ENCODE data around the gene RUSF1. TPM values are rescaled to one million over a fixed set of nuclear protein-coding genes. Genes with fewer than 3 reads are reported as not detected.

The RUSF1 gene
- polyA plus RNA-seq, 1 of the 3 experiments (the other 2 are of a cell fraction) = 36.5 TPM

DNA sequence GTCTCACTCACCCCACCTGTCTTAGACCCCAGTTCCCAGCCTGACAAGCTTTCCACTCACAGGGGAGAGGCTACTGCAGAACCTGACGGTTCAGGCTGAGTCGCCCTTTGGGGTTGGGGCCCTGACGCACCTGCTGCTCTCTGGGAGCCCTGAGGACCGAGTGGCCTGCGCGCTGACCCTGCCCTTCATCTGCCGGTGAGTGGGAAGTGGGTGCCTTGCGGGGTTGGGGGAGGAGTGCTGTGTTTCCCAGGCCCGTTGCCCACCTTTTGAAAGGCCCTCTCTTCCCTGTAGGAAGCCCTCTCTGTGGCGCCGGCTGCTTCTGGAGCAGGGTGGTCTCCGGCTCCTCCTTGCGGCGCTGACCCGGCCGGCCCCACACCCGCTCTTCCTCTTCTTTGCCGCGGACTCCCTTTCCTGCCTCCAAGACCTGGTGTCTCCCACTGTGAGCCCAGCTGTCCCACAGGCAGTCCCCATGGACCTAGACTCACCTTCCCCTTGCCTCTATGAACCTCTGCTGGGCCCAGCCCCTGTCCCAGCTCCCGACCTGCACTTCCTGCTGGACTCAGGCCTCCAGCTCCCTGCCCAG is 42.3 kb downstream of the RUSF1 start:
- DNase-seq = no peak
- ChIA-PET POLR2A (no interaction called here), CTCF (no interaction called here)
- Histone ChIP-seq H3K27ac (ENCODE audit: low read depth in 2 of 2, low read length in 1 of 2) (no peak overlapping the region), H2AFZ (ENCODE audit: low read depth) (no peak overlapping the region), H4K20me1 (ENCODE audit: insufficient read depth) (no peaks in the 10 kb centered on the region), H3K4me1 (ENCODE audit: control insufficient read depth in 1 of 2, insufficient read depth in 2 of 2, low read depth in 1 of 2, low read length in 1 of 2) (no peaks in the 10 kb centered on the region; a peak in 1 of 4 replicates), H3K79me2 (ENCODE audit: insufficient read depth) (peaks cover 11% of the 10 kb centered on the region), H3K4me2 (no peak overlapping the region), H3K9me2 (no peaks in the 10 kb centered on the region), H3K9ac (no peak overlapping the region), H3K36me3 (replicated peaks in 1 of 2; ENCODE audit: control insufficient read depth in 1 of 2, insufficient read depth in 2 of 2, low read length in 1 of 2) (peaks cover 0 to 19% of the 10 kb centered on the region in 2 experiments), H3F3A (replicated peaks; ENCODE audit: insufficient read depth) (peaks cover 6% of the 10 kb centered on the region), H3K27me3 (ENCODE audit: insufficient read depth) (no peaks in the 10 kb centered on the region), H3K9me3 (no peaks in the 10 kb centered on the region), H3K4me3 (ENCODE audit: low read depth in 2 of 2, low read length in 1 of 2) (no peak overlapping the region)
- WGBS (ENCODE audit: low lambda C conversion rate) = 92% methylated on average over 14 of the region's 20 CpGs
- no peak for TF ChIP-seq FOXJ3 (CRISPR knock-in tag; IDR thresholded peaks at IDR 0.05)
- TF ChIP-seq RFX5 (IDR thresholded peaks at IDR 0.05; ENCODE audit: low read length) = no peak
- no peak for TF ChIP-seq RAD21 (IDR thresholded peaks at IDR 0.05; ENCODE audit: low read length)
- TF ChIP-seq YY1 (IDR thresholded peaks at IDR 0.05; ENCODE audit: low read depth) = no peak
- no peak for TF ChIP-seq EP300 (IDR thresholded peaks at IDR 0.05; ENCODE audit: borderline replicate concordance in 1 of 2, low read depth in 1 of 2, low read length in 1 of 2)
- no peak for TF ChIP-seq FOXM1 (IDR thresholded peaks at IDR 0.05; ENCODE audit: low read depth)
- TF ChIP-seq, protein P1, sequence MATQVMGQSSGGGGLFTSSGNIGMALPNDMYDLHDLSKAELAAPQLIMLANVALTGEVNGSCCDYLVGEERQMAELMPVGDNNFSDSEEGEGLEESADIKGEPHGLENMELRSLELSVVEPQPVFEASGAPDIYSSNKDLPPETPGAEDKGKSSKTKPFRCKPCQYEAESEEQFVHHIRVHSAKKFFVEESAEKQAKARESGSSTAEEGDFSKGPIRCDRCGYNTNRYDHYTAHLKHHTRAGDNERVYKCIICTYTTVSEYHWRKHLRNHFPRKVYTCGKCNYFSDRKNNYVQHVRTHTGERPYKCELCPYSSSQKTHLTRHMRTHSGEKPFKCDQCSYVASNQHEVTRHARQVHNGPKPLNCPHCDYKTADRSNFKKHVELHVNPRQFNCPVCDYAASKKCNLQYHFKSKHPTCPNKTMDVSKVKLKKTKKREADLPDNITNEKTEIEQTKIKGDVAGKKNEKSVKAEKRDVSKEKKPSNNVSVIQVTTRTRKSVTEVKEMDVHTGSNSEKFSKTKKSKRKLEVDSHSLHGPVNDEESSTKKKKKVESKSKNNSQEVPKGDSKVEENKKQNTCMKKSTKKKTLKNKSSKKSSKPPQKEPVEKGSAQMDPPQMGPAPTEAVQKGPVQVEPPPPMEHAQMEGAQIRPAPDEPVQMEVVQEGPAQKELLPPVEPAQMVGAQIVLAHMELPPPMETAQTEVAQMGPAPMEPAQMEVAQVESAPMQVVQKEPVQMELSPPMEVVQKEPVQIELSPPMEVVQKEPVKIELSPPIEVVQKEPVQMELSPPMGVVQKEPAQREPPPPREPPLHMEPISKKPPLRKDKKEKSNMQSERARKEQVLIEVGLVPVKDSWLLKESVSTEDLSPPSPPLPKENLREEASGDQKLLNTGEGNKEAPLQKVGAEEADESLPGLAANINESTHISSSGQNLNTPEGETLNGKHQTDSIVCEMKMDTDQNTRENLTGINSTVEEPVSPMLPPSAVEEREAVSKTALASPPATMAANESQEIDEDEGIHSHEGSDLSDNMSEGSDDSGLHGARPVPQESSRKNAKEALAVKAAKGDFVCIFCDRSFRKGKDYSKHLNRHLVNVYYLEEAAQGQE (IDR thresholded peaks at IDR 0.05; ENCODE audit: low read depth, low read length) = no peak
- TF ChIP-seq GABPA (IDR thresholded peaks at IDR 0.05; ENCODE audit: low read depth) = no peak
- no peak for TF ChIP-seq GATA2 (CRISPR knock-in tag; IDR thresholded peaks at IDR 0.05)

DNA sequence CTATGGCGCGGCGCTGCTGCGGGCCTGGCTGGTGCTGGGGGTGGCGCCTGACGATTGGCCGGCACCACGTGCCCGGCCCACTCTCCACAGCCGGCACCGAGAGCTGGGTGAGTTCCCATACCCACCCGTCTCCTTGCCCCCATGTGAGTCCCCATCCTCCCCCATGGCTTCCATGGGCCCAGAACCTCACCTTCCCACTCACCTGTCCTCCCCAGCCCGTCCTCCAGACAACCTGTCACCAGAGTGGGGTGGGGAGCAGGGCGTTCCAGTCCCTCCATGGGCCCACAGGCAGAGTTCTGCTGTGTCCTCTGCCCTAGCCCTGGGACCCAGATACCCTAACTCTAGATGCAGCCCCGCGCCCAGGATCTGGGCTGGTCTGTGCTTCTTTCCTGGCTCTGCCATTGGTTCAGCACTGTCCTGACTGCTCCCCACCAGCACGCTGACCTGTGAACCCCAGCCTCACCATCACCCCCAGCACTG is 43.4 kb downstream of the RUSF1 start:
- POLR2A ChIA-PET = no interaction called here
- CTCF ChIA-PET = no interaction called here
- DNase-seq = no peak
- H3K79me2 ChIP-seq (ENCODE audit: insufficient read depth) = peaks cover 3% of the 10 kb centered on the region; the same call in 1 of the 2 replicates
- peaks cover 0 to 19% of the 10 kb centered on the region in 2 experiments for H3K36me3 ChIP-seq (replicated peaks in 1 of 2; ENCODE audit: control insufficient read depth in 1 of 2, insufficient read depth in 2 of 2, low read length in 1 of 2)
- no peak overlapping the region for H3K9ac ChIP-seq
- H3K9me2 ChIP-seq = no peaks in the 10 kb centered on the region
- WGBS (ENCODE audit: low lambda C conversion rate) = 88% methylated on average over 16 of the region's 17 CpGs
- no peak overlapping the region for H3K27ac ChIP-seq (ENCODE audit: low read depth in 2 of 2, low read length in 1 of 2)
- H3K27me3 ChIP-seq (ENCODE audit: insufficient read depth) = no peaks in the 10 kb centered on the region
- no peaks in the 10 kb centered on the region for H4K20me1 ChIP-seq (ENCODE audit: insufficient read depth)
- H3K4me3 ChIP-seq (ENCODE audit: low read depth in 2 of 2, low read length in 1 of 2) = no peak overlapping the region
- H2AFZ ChIP-seq (ENCODE audit: low read depth) = no peak overlapping the region
- peaks cover 2 to 4% of the 10 kb centered on the region in 2 experiments; a peak in 2 of 4 replicates for H3K4me1 ChIP-seq (ENCODE audit: control insufficient read depth in 1 of 2, insufficient read depth in 2 of 2, low read depth in 1 of 2, low read length in 1 of 2)
- H3K9me3 ChIP-seq = no peaks in the 10 kb centered on the region
- TF ChIP-seq JUND (IDR thresholded peaks at IDR 0.05) = no peak
- TF ChIP-seq RXRA (IDR thresholded peaks at IDR 0.05; ENCODE audit: borderline replicate concordance, low read depth) = no peak
- no peak for TF ChIP-seq GATA2 (CRISPR knock-in tag; IDR thresholded peaks at IDR 0.05)
- TF ChIP-seq, protein P2, sequence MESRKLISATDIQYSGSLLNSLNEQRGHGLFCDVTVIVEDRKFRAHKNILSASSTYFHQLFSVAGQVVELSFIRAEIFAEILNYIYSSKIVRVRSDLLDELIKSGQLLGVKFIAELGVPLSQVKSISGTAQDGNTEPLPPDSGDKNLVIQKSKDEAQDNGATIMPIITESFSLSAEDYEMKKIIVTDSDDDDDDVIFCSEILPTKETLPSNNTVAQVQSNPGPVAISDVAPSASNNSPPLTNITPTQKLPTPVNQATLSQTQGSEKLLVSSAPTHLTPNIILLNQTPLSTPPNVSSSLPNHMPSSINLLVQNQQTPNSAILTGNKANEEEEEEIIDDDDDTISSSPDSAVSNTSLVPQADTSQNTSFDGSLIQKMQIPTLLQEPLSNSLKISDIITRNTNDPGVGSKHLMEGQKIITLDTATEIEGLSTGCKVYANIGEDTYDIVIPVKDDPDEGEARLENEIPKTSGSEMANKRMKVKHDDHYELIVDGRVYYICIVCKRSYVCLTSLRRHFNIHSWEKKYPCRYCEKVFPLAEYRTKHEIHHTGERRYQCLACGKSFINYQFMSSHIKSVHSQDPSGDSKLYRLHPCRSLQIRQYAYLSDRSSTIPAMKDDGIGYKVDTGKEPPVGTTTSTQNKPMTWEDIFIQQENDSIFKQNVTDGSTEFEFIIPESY (IDR thresholded peaks at IDR 0.05; ENCODE audit: borderline replicate concordance, low read depth) = no peak
- no peak overlapping the region for H3K4me2 ChIP-seq
- peaks cover 11% of the 10 kb centered on the region for H3F3A ChIP-seq (replicated peaks; ENCODE audit: insufficient read depth)
